ENCODE data around the gene IER2. TPM values are rescaled to one million over a fixed set of nuclear protein-coding genes. Genes with fewer than 3 reads are reported as not detected.
"Not testable (repeated sequence)": the region's sequence is repeated elsewhere in the genome, so short reads cannot be mapped to it uniquely, and the experiment has no call there.

IER2 gene
- total RNA-seq, 3 donors from 2014 or later (not counting 1 experiment from before 2014, with no cell fraction given) = 668 to 1,112 (median 949) TPM

DNA sequence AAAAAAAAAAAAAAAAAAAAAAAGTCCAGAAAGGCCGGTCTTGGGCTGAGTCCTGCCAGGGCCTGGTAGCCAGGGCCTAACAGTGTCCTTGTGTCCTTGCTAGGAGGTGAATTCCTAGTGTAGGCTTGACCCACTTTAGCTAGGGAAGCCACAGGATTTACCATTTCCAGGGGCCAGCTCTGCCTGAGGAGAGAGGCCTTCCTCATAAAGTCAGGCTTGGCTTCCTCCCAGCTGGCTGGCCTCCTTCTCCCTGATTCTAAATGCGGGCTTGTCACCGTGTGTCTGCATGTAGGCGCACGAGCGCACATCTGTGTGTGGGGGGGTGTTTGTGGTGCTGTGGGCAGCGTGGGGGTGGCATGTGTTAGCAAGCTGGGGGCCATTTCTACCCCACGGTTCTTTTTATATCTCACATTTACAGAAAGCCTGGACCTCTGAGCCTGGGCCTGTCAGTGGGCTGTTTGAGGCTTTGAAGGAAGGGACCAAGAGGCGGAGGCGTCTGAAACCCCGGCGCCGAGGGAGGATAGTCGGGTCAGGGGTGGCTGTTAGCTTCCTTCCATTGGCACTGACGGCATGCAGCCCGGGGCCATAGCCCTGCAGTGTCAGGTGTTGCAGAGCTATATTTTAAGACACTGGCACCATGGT lies 31.7 kb downstream of the IER2 start:
- Histone ChIP-seq H3K9me3 (ENCODE audit: control insufficient read depth, insufficient read depth, low read length) (no peaks in the 10 kb centered on the region), H3K27ac (ENCODE audit: low read length) (peak overlapping the region; percentile 69), H3K4me3 (ENCODE audit: low read length) (no peak overlapping the region), H3K4me1 (ENCODE audit: control insufficient read depth, insufficient read depth, low read length) (peaks cover 53% of the 10 kb centered on the region), H3K36me3 (ENCODE audit: control insufficient read depth, insufficient read depth, low read length) (no peaks in the 10 kb centered on the region), H3K27me3 (ENCODE audit: control insufficient read depth, insufficient read depth, low read length) (no peaks in the 10 kb centered on the region)
- intact Hi-C loops (cut with micrococcal nuclease) = loop anchor here (1.0 kb wide), 1 partner anchor 15 kb away; no protein-coding TSS in a partner anchor
- Mint-ChIP-seq H3K27me3 (ENCODE audit: low read depth in 2 of 2) (no peaks in the 10 kb centered on the region), H3K4me3 (peak overlapping the region; percentile 74), H3K9me3 (no peaks in the 10 kb centered on the region), H3K4me1 (peaks cover 15 to 32% of the 10 kb centered on the region in 2 donors), H3K27ac (peak overlapping the region; percentile 82 to 90), H3K36me3 (no peaks in the 10 kb centered on the region)
- TF ChIP-seq, protein P1, sequence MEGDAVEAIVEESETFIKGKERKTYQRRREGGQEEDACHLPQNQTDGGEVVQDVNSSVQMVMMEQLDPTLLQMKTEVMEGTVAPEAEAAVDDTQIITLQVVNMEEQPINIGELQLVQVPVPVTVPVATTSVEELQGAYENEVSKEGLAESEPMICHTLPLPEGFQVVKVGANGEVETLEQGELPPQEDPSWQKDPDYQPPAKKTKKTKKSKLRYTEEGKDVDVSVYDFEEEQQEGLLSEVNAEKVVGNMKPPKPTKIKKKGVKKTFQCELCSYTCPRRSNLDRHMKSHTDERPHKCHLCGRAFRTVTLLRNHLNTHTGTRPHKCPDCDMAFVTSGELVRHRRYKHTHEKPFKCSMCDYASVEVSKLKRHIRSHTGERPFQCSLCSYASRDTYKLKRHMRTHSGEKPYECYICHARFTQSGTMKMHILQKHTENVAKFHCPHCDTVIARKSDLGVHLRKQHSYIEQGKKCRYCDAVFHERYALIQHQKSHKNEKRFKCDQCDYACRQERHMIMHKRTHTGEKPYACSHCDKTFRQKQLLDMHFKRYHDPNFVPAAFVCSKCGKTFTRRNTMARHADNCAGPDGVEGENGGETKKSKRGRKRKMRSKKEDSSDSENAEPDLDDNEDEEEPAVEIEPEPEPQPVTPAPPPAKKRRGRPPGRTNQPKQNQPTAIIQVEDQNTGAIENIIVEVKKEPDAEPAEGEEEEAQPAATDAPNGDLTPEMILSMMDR (IDR thresholded peaks at IDR 0.05) = no peak
- peak; percentile 83 to 92 (median 86) for ATAC-seq
- WGBS (ENCODE audit: insufficient coverage) = 2% methylated on average over 9 of the region's 16 CpGs
- DNase-seq = peak; percentile 66 to 67

- intact Hi-C loops (cut with micrococcal nuclease); H3K27ac ChIP-seq (ENCODE audit: low read length); H3K36me3 ChIP-seq (ENCODE audit: control insufficient read depth, insufficient read depth, low read length); H3K4me3 ChIP-seq (ENCODE audit: low read length); H3K9me3 Mint-ChIP-seq; H3K27me3 Mint-ChIP-seq (ENCODE audit: low read depth in 2 of 2); H3K4me3 Mint-ChIP-seq; H3K27me3 ChIP-seq (ENCODE audit: control insufficient read depth, insufficient read depth, low read length); H3K36me3 Mint-ChIP-seq; DNase-seq; H3K27ac Mint-ChIP-seq; ATAC-seq; H3K9me3 ChIP-seq (ENCODE audit: control insufficient read depth, insufficient read depth, low read length): not testable (repeated sequence)
- peaks cover 63% of the 10 kb centered on the region for H3K4me1 ChIP-seq (ENCODE audit: control insufficient read depth, insufficient read depth, low read length)
- WGBS (ENCODE audit: insufficient coverage) = 95% methylated on average over 23 of the region's 23 CpGs
- peaks cover 21 to 39% of the 10 kb centered on the region in 2 donors for H3K4me1 Mint-ChIP-seq
Observed at GRCh38 chr19:13184926-13185325, 34.7 kb downstream of the IER2 start.

GRCh38 chr19:13185763-13186657 lies 35.8 kb downstream of the IER2 start:
- DNase-seq; H3K27ac Mint-ChIP-seq; H3K27ac ChIP-seq (ENCODE audit: low read length); H3K27me3 Mint-ChIP-seq (ENCODE audit: low read depth in 2 of 2); intact Hi-C loops (cut with micrococcal nuclease); H3K36me3 Mint-ChIP-seq; H3K27me3 ChIP-seq (ENCODE audit: control insufficient read depth, insufficient read depth, low read length); H3K4me3 ChIP-seq (ENCODE audit: low read length); ATAC-seq; H3K36me3 ChIP-seq (ENCODE audit: control insufficient read depth, insufficient read depth, low read length); H3K9me3 Mint-ChIP-seq; H3K4me3 Mint-ChIP-seq; H3K9me3 ChIP-seq (ENCODE audit: control insufficient read depth, insufficient read depth, low read length): not testable (repeated sequence)
- WGBS (ENCODE audit: insufficient coverage) = 89% methylated on average over 22 of the region's 22 CpGs
- peaks cover 21 to 29% of the 10 kb centered on the region in 2 donors for H3K4me1 Mint-ChIP-seq
- H3K4me1 ChIP-seq (ENCODE audit: control insufficient read depth, insufficient read depth, low read length) = peaks cover 56% of the 10 kb centered on the region

GRCh38 chr19:13186688-13187087 lies 36.5 kb downstream of the IER2 start:
- H3K4me3 ChIP-seq (ENCODE audit: low read length); H3K27me3 ChIP-seq (ENCODE audit: control insufficient read depth, insufficient read depth, low read length); H3K36me3 Mint-ChIP-seq; H3K9me3 Mint-ChIP-seq; H3K36me3 ChIP-seq (ENCODE audit: control insufficient read depth, insufficient read depth, low read length); ATAC-seq; DNase-seq; H3K27ac Mint-ChIP-seq; H3K9me3 ChIP-seq (ENCODE audit: control insufficient read depth, insufficient read depth, low read length); H3K27ac ChIP-seq (ENCODE audit: low read length); intact Hi-C loops (cut with micrococcal nuclease); H3K27me3 Mint-ChIP-seq (ENCODE audit: low read depth in 2 of 2); H3K4me3 Mint-ChIP-seq: not testable (repeated sequence)
- 95% methylated on average over 38 of the region's 38 CpGs for WGBS (ENCODE audit: insufficient coverage)
- peaks cover 56% of the 10 kb centered on the region for H3K4me1 ChIP-seq (ENCODE audit: control insufficient read depth, insufficient read depth, low read length)
- peaks cover 21 to 26% of the 10 kb centered on the region in 2 donors for H3K4me1 Mint-ChIP-seq
